ENCODE data around the gene ANP32B.
"Not testable (repeated sequence)": the region's sequence is repeated elsewhere in the genome, so short reads cannot be mapped to it uniquely, and the experiment has no call there.

ANP32B gene

DNA sequence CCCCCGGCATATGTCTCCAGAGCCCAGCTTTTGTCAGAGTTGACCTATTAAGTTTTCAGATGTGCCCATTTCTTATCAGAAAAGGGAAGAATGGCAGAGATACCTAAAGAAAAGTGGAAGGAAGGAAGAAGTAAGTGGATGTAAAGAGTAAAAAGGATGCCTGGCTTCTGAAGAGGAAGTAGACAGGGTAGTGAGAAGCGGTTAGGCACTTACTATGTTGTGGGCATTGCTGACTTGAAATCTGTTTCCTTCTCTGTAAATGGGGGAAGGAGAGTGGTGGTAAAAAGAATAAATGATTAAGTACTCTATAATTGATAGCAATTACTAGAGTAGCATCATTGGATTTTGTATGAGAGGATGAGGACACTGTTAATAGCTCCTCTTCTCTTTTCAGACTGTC lies 9.9 kb downstream of the ANP32B start:
- no peak for DNase-seq (ENCODE audit: low read depth)

DNA sequence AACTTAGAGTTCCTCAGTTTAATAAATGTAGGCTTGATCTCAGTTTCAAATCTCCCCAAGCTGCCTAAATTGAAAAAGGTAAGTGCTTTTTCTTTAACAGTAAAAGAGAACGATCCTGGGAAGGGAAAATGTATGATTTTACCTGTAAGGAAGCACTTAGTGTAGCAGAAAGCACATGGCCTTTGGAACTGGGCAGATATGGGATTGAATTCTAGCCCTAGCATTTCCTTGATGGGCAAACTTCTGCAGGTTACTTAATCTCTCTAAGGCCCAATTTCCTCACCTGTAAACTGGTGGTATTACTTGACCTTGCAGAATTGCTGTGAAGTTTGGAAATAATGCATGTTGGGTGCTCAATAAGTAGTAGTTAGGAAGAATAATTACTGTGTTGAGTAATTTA lies 11.6 kb downstream of the ANP32B start:
- DNase-seq (ENCODE audit: low read depth) = no peak

DNA sequence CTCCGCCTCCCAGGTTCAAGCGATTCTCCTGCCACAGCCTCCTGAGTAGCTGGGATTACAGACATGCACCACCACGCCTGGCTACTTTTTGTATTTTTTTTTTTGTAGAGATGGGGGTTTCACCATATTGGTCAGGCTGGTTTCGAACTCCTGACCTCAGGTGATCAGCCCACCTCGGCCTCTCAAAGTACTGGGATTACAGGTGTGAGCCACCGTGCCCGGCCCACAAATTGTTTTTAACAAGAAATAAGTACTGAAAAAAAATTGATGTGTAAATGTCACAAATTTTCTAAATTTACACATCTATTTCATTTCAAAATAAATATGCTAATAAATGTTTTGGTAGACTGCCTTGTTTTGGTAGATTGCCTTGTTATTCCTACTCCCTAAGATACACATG lies 13.5 kb downstream of the ANP32B start:
- DNase-seq (ENCODE audit: low read depth) = not testable (repeated sequence)

DNA sequence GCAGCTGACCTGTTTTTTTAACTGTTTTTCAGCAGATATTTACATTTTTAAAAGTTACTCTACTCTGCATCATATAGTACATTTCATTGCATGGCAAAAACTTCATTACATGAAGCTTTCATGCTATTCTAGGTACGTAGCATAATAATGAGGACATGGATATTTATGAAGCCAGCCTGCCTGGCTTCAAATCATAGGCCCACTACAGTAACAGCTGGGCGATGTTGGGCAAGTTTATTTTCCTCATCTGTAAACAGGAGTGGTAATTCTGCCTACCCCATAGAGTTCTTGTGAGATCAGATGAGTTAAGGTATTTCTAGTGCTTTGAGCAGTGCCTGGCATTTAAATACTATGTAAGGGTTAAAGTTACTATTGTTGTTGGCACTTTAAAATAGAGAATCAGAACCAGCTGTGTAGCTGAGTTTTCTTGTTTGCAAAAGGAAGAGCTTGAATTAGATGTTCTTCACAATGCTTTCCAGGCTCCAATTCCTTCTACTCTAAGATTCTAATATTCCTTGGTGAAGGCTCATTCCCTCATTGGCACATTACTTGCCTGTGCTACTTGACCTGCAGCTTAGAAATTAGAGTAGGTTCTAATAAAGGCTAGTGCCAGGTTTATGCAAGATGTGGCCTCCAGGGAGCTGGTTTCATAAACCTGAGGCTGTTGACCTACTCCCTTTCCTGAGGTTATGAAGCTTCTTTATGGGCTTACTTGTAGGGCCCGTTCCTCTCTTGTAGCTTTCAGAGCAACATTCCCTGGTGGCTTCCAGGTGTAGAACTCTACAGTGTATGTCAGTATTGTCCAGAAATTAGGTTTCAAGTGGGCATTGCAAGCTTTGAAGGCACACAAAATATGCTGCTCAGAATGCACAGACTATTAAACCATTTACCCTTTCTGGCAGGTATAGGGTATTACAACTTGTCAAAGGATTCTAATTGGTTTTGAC lies 14.5 kb downstream of the ANP32B start:
- DNase-seq (ENCODE audit: low read depth) = no peak

DNA sequence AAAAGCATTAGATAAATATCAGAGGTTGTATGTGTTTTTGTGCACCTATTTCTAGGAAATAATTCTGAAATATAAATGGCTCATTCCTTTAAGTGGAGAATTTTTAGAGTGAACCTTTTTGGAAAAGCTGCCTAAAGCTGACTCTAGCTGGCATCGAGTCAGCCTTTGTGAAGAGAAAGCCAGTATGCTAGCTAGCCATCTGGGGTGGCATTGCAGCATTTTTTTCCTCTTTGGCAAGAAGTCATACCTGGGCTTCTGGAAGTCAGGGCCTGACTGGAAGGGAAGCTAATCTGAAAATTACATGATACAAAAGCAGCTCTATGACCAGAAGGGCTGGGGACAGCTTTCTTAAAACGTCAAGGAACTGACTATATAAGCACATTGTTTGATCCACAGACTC lies 19.7 kb downstream of the ANP32B start:
- DNase-seq (ENCODE audit: low read depth) = no peak

DNA sequence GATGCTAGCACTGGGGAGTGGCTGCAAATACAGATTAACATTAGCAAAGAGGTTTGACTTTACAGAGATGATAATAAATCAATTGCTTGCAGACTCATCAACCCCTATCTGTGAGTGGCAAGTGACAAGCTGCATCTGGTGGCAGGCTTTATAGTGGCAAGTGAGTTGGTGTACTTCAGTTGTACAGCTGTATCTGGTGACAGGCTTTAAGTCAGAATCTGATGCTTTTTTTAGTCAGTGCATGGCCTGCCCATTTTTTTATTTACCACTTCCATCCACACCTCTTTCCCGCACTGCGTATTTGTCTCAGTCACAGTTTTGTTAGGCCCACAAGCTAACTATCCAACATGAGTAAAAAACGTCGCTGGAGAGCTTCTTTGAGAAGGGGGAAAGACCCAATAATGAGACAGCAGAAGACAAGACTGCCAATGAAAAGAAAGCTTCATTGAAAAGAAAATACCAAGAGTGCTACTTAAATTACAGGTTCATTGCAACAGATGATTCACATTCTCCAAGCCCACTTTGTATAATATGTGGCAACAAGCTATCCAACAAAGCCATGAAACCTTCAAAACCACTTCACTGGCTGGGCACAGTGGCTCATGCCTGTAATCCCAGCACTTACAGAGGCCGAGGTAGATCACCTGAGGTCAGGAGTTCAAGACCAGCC lies 23.1 kb downstream of the ANP32B start:
- no peak for DNase-seq (ENCODE audit: low read depth)

DNA sequence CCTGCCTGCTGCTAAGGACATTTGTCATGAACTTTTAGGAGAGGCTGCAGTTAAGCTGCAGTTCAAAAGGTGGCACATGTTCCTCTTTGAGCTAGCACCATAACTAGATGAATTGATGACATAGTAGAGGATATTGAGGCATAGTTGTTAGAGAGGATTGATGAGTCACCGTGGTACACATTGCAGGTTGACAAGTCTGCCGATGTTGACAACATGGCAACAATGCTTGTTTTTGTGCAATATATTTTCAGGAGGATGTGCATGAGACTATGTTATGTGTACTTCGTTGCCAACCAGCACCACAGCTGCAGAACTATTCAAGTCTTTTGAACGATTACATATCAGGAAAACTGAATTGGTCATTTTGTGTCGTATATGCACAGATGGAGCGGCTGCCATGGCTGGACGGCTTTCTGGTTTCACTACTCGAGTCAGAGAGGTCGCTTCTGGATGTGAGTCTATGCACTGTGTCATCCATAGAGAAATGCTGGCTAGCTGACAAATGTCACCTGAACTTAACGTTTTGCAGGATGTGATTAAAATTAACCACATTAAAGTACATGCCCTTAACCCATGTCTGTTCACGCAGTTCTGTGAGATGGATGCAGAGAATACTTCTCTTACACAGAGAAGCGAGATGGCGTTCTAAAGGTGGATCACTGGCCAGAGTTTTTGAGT lies 24.2 kb downstream of the ANP32B start:
- DNase-seq (ENCODE audit: low read depth) = no peak

DNA sequence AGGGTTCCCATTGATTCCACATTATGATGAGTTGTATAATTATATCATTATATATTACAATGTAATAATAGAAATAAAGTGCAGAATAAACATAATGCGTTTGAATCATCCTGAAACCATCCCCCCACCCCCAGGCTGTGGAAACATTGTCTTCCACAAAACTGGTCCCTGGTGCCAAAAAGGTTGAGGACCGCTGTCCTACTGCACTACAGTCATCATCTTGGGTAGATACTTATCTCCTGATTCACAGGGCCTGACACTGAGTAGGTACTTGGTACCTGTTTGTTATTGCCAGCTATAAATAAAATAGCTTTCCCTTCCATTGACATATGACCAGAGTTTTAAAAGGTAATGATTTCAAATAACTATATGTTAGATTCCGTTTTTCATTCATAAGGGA lies 25.6 kb downstream of the ANP32B start:
- no peak for DNase-seq (ENCODE audit: low read depth)

DNA sequence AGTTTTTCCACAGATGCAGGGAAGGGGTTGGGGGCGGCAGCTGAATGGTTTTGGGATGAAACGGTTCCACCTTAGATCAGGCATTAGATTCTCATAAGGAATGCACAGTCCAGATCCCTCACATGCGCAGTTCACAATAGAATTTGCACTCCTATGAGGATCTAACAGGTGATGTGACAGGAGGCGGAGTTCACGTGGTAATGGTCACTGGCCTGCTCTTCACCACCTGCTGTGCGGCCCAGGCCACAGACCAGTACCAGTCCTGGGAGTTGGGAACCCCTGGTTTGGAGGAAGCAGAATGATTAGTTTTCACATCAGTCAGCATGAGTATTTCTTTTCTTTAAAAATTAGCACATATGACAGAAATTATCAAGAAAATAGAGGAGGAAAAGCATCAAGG lies 26.3 kb downstream of the ANP32B start:
- DNase-seq (ENCODE audit: low read depth) = no peak

DNA sequence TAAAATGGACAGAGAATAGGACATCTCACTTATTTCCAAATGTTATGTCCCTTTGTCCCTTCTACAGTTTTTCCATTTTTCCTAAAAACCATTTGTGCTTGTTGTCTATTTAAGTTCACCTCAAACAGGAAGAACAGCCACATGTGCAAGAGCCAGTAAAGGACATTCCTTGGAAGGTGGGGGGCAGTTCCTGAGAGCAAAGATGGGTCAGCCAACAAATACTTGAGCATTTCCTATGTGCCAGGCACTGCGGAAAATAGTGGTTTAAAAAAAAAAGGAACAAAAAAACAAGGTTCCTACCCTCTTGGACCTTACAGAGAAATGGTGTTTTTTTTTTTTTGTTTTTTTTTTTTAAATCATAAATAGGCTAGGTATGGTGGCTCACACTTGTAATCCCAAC lies 26.8 kb downstream of the ANP32B start:
- no peak for DNase-seq (ENCODE audit: low read depth)

DNA sequence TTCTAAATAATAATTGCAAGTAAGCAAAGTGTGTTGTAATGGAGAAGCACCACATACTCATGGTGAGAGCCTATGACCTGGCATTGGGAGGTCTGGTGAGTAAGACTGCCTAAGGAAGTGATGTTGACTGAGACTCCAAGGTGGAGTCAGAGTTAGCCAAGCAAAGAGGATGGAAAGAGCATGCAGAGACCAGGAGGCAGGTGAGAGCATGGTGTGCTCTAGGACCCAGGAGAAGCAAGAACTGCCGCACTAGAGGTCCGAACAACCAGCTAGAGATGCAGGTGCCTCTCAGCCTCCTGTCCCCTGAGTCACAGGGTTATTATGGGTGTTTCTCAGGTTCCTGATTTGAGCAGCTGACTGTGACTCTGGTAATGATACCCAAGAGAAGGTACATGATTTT lies 27.3 kb downstream of the ANP32B start:
- no peak for DNase-seq (ENCODE audit: low read depth)

DNA sequence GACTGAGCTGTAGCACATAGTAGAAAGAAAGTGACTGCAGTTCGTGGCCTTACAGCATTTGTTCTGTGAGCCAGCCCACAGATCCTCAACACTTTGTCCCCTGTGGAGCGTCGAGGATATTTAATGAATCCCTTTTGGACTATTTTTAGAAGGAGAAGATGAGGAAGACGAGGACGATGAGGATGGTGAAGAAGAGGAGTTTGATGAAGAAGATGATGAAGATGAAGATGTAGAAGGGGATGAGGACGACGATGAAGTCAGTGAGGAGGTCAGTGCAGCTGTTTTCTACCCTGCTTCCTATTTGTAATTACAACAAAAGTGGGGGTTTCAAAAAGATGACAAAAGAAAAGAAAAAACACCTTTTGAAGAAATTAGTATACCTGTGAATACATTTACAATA lies 28.0 kb downstream of the ANP32B start:
- no peak for DNase-seq (ENCODE audit: low read depth)

DNA sequence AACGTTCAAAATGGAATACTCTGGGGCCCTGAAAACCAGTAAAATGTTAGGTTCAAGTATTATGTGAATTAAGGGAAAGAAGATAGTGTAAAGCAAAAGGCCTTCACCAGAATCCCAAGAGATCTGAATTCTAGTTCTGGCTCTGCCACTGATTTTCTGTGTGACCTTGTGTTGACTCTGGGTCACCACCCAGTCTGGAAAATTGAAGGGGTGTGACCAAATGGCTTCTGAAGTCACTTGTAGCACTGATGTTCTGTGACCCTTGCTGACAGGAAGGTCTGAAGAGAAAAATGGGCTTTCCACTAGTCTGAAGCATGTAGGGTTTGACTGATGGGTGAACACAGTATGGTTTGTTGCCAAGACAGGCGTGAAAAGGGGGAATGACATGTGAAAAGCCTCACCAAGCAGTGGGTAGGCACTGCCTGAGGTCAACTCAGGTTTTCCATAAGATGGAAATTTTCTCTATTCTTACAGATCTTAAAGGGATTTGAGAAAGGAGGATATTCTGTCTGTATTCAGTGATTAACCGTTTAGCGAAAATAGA lies 33.1 kb downstream of the ANP32B start:
- DNase-seq (ENCODE audit: low read depth) = no peak

DNA sequence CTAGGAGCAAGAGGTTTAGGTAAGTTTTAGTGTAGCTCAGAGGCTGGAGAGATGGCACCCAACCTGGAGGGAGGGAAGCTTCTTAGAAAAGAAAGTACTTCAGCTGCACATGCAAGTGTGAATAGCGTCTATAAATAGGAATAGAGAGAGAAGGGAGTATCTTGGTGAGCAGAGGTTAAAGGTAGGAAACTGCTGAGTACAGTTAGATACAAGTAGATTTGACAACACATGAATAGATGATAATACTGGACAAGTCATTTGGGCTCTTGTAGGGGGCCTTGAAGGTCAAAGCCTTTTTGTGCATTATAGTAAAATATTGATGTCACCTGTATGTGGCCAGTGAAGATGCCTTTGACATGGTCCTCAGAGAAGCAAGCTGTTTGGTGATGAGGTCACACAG lies 34.2 kb downstream of the ANP32B start:
- DNase-seq (ENCODE audit: low read depth) = no peak

DNA sequence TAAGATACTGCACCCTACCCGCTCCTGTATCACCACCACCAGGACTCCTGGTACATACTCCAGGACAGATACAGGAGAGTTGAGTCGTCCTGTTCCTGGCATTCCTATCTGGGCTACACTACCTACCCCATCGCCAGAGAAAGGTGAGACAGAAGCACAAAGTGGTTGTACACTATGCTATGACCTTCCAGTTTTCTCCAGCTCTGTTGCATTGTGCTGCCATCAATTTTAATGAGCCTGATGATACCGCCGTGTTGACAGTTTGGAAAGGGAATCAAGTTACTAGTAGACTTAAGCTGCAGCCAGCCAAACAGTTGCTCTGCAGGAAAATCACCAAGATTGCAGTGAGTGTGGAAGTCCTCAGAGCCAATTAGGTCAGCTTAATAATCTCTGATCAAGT lies 35.2 kb downstream of the ANP32B start:
- no peak for DNase-seq (ENCODE audit: low read depth)

DNA sequence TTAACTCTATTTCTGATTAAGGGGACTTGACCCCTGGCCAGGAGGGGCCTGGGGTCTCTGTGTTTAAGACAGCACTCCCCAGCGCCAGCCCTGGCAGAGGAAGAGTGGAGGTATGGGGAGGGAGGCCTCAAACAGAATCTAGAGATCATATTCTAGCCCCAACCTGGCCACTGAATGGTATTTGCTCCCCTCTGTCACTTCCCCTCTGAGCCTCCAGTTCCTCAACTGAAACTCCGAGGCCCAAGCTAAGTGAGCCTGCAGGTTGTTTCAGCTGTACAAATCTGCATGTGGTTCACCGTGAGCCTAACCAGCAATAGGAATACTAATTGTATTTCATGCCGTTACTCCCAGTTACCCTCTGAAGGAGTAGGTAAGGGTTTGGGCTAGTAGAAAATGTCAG lies 36.0 kb downstream of the ANP32B start:
- DNase-seq (ENCODE audit: low read depth) = no peak

DNA sequence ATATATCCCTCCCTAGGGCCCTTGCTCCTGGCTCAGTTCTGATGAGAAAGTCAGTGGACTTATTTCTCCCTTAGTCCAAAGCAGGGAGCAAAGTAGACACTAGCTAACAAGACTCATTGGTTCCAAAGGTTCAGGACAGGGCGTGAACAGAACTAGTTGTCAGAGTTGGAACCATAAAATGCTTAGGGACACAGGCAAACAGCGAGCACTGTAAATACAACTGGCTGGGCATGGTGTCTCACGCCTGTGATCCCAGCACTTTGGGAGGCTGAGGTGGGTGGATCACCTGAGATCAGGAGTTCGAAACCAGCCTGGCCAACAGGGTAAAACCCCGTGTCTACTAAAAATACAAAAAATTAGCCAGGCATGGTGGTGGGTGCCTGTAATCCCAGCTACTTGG lies 36.7 kb downstream of the ANP32B start:
- DNase-seq (ENCODE audit: low read depth) = not testable (repeated sequence)

DNA sequence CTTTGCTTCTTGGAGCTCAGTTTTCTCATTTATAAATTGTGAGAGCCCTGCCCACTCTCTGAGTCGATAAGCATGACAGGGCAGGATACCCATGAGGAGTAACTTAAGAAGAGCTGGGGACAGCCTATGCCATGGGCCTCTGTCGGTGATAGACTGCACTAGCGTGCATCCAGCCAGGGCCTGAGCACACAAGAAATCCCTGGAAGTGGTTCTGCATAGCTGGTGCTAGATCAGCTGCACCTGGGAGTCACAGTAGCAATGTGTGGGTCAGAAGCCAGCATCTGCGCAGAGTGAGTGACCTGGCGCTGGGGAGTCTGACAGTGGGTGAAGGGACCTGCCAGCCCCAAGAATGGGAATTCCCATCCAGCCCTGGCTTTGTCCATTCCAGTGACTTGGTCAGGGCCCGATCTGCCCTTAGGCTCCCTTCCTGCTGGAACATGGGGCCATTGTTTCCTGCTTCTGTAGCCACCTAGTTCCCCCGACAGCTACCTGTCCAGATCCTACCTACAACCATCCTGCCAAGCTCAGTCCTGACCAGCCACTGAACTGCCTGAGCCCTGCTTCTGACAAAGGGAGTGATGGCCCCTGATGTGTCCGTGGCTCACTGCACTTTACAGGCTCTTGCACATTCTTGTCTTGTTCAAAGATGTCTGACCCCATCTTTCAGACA lies 37.5 kb downstream of the ANP32B start:
- DNase-seq (ENCODE audit: low read depth) = no peak

DNA sequence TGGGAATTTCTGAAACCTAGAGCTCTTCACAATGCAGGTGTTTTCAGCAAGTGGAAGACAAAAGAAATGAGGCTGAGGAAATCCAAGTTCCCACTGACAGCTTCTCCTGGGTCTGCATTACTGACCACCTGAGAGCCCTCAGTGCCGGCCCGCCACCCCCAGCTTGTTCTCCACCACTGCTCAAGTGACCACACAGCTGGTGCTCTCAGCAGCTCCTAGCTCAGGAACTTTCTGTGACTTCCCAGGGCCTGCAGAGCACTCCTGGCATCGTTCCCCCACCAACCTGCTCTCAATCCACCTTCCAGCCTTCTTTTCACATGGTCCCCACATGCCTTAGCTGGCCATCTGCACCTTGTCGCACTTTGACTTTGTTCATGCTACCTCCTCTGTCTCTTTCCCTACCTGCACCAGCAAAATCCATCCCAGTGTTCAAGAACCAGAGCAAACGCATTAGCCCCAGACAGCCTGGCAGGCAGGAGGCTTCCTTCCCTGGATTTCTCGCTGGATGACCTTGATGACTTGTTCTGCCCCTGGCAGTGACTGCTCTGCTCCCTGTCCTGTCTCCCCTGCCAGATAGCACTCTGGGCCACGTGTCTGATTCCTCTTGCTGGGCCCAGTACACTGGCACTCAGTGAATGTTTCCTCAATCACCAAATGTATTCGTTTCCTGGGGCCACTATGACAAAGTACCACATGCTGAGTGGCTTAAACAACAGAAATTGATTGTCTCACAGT lies 38.3 kb downstream of the ANP32B start:
- DNase-seq (ENCODE audit: low read depth) = no peak

DNA sequence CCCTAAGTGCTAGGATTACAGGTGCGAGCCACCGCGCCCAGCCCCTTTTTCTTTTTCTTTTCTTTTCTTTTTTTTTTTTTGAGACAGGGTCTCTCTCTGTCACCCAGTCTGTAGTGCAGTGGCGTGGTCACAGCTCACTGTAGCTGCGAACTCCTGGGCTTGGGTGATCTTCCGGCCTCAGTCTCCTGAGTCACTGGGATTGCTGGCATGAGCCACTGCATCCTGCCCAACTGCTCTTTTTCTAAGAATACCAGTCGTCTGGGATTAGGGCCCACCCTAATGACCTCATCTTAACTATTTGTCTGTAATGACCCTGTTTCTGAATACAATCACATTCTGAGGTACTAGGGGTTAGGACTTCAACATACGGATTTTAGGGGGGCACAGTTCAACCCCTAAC lies 39.3 kb downstream of the ANP32B start:
- DNase-seq (ENCODE audit: low read depth) = no peak

DNA sequence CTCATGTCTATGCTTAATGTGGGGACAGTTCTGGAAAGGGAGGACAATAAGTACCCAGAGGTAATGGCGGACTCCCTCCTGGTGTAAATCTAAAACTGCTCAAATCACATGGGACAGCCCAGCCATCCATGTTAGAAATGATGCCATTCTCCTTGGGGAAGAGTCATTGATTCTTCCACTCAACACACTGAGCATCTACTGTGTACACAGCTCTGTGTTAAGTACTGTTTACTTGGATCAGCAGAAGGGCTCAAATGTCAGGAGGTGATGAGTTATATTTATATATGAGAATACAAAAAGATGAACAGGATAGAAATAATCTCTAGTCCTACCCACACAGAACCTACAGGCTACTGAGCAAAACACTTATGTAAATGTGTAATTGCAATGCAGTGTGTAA lies 41.6 kb downstream of the ANP32B start:
- DNase-seq (ENCODE audit: low read depth) = no peak

Data from GM04503 (cell line).